HG02759 (cell line): ENCODE data around the gene C9orf72.
A peak's percentile ranks its signal among the peaks of the same experiment; 100 is the strongest.

ENCODE experiments used
- ATAC-seq: cut with Tn5 transposase; IDR thresholded peaks from one replicate; pipeline ENCODE4 v1.9.1; 2021; ENCODE audit warnings: mild to moderate bottlenecking, moderate library complexity; ENCODE audit not compliant: unreplicated experiment

Gene C9orf72

GRCh38 chr9:27581826-27582225 is 8.5 kb upstream of the C9orf72 start:
- no peak for ATAC-seq

GRCh38 chr9:27573634-27574590 is 631 bp upstream of the C9orf72 start:
- ATAC-seq, result peak; percentile 84

- peak; percentile 34 for ATAC-seq
Measured at GRCh38 chr9:27572566-27572917, 739 bp downstream of the C9orf72 start.

- ATAC-seq, result no peak
Measured at GRCh38 chr9:27572061-27572460, 1.2 kb downstream of the C9orf72 start.

GRCh38 chr9:27571011-27571410 is 2.3 kb downstream of the C9orf72 start:
- no peak for ATAC-seq

GRCh38 chr9:27569406-27569805 is 3.9 kb downstream of the C9orf72 start:
- no peak for ATAC-seq

- no peak for ATAC-seq
Measured at GRCh38 chr9:27566118-27566517, 7.2 kb downstream of the C9orf72 start.

- no peak for ATAC-seq
Measured at GRCh38 chr9:27565696-27566095, 7.6 kb downstream of the C9orf72 start.

- ATAC-seq, result no peak
Measured at GRCh38 chr9:27564670-27565069, 8.6 kb downstream of the C9orf72 start.

GRCh38 chr9:27563738-27564430 is 9.4 kb downstream of the C9orf72 start:
- no peak for ATAC-seq

GRCh38 chr9:27561685-27562084 is 11.6 kb downstream of the C9orf72 start:
- peak; percentile 71 for ATAC-seq

- no peak for ATAC-seq
Measured at GRCh38 chr9:27560457-27560856, 12.8 kb downstream of the C9orf72 start.

- ATAC-seq, result no peak
Measured at GRCh38 chr9:27558307-27558706, 15.0 kb downstream of the C9orf72 start.

- no peak for ATAC-seq
Measured at GRCh38 chr9:27556470-27556869, 16.8 kb downstream of the C9orf72 start.

GRCh38 chr9:27554712-27555111 is 18.6 kb downstream of the C9orf72 start:
- ATAC-seq, result no peak

- no peak for ATAC-seq
Measured at GRCh38 chr9:27549196-27549755, 24.0 kb downstream of the C9orf72 start.

GRCh38 chr9:27548055-27548741 is 25.1 kb downstream of the C9orf72 start:
- ATAC-seq, result peak; percentile 54

GRCh38 chr9:27545471-27545870 is 27.8 kb downstream of the C9orf72 start:
- no peak for ATAC-seq

- no peak for ATAC-seq
Measured at GRCh38 chr9:27542508-27542907, 30.8 kb downstream of the C9orf72 start.

GRCh38 chr9:27541740-27542139 is 31.5 kb downstream of the C9orf72 start:
- no peak for ATAC-seq

GRCh38 chr9:27540502-27540901 is 32.8 kb downstream of the C9orf72 start:
- no peak for ATAC-seq
